ENCODE data around the gene SSNA1. TPM values are rescaled to one million over a fixed set of nuclear protein-coding genes. Genes with fewer than 3 reads are reported as not detected.

SSNA1 gene
- total and polyA plus RNA-seq, 12 donors: 13.2 to 138 (median 70.3) TPM

DNA sequence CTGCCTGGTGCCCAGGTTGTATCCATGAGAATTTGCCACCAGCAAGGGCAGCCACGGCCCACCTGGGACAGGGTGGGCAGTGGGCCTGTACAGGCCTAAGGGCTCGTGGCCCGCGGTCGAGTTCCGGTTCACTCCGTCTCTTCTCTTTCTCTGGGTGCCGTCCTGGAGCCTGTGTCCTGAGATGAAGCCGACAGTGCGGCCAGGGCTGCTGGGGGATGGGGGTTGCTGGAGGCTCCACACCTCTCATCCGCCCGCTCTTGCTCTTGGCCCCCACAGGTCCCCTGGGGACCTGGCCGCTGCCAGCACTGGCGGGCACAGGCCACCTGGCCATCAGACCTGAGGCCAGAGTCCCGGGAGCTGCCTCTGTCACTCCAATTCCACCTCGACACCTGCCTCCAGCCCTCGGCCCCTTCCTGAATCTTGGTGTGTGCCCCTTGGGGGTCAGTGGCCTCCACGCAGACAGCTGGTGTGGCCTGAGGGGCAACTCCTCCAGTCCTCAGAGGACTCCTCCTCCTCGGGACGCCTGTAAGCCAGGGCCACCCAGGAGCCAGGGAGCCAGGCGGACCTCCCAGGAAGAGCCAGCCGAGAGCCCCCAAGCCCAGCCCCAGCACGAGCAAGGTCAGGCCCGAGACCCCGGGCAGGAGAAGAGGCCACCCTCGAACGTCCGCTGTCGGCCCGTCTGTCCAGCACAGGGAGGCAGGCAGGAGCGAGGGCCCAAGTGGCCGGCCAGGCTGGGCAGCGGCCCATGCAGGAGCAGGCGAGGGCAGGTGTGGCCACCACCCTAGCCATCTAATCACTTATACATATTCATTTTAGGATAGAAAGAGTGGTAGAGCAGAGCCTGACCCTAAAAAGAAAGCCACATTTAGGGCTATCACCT, 23.9 kb upstream of the SSNA1 start:
- Histone ChIP-seq H3K36me3 (replicated peaks in 1 of 2) (no peaks in the 10 kb centered on the region), H3K9me3 (replicated peaks in 1 of 3) (no peaks in the 10 kb centered on the region), H3K27ac (no peak overlapping the region), H3K4me3 (no peak overlapping the region), H3K4me1 (replicated peaks in 1 of 2) (peaks cover 10 to 29% of the 10 kb centered on the region in 2 donors), H3K27me3 (peaks cover 95% of the 10 kb centered on the region)
- 51 to 60% (median 55%) methylated on average over 19 to 34 of the region's 34 CpGs for WGBS, 4 donors
- intact Hi-C loops (cut with DNase I): no loop called here
- no peak for TF ChIP-seq CTCF (IDR thresholded peaks at IDR 0.05)
- TF ChIP-seq POLR2A (IDR thresholded peaks at IDR 0.05): no peak
- DNase-seq: no peak

DNA sequence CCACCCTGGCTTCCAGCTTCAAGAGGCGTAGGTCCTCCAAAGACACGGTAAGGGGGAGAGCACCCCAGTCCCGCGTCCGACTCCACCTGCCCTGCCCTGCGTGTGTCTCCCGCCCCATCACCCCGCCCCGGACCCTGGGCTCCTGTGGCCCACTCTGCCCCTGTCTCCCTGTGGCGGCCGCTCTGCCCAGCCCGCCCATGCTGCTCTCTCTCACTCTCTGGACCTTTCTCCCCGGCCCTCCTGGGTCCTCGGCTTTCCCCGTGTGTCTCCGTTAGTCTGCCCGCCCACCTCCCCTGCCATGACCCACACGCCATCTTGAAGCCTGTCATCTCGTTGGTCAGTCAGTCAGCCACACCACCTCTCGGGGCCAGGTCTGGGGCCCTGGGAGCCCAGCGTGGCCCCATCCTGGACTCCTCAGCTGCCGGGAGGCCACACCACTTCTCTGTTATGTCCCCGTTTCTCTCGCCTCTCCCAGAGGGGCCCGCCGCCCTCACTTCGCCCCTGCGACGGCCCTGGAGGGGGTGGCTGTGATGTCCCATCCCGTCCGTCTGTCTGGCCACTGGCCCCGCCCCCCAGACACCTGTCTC, 23.1 kb upstream of the SSNA1 start:
- Histone ChIP-seq H3K4me1 (replicated peaks in 1 of 2) (peaks cover 10 to 30% of the 10 kb centered on the region in 2 donors), H3K4me3 (no peak overlapping the region), H3K9me3 (replicated peaks in 1 of 3) (no peaks in the 10 kb centered on the region), H3K27ac (no peak overlapping the region), H3K27me3 (peaks cover 95% of the 10 kb centered on the region), H3K36me3 (replicated peaks in 1 of 2) (no peaks in the 10 kb centered on the region)
- intact Hi-C loops (cut with DNase I): no loop called here
- no peak for DNase-seq
- WGBS, 4 donors: 67 to 73% (median 71%) methylated on average over 20 to 32 of the region's 32 CpGs
- TF ChIP-seq POLR2A (IDR thresholded peaks at IDR 0.05): no peak
- TF ChIP-seq CTCF (IDR thresholded peaks at IDR 0.05): no peak

DNA sequence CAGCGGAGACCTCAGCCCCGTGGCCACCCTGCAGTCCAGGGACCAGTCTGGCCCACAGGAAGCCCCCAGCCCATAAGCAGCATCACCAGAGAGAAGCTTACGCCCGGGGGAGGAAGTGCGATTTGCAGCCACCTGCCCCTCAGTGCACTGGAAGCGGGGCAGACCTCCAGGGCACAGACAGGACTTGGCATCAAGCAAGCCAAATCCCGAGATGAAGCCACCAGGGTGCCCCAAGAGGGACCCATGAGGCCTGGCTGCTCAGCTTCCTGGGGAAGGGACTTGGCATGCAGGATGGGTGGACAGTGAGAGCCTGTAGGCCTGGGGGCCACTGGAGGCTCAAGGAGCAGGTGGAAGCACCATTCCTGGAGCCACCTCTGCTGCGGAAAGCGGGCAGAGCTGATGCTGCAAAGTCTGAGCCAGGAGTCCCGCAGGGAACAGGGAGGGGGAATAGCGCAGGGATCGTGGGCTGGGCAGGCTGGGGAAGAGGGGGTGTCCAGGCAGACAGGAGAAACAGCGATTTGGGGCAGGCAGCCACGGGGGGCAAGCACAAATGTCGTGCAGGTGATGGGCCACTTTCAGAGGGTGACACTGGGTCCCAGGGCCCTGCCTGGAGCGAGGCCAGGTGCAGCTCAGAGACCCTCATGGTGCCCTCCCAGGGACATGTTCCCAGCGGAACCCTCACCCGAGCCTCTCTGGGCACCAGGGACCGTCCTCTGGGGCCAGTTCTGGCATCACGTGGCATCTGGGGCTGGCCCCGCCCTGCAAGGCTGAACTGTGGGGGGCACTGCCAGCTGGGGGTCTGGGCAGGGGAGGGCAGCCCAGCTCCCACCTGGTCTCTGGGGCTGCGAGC, 21.9 kb upstream of the SSNA1 start:
- Histone ChIP-seq H3K4me1 (replicated peaks in 1 of 2) (peaks cover 10 to 30% of the 10 kb centered on the region in 2 donors), H3K27me3 (peaks cover 96% of the 10 kb centered on the region), H3K27ac (no peak overlapping the region), H3K36me3 (replicated peaks in 1 of 2) (no peaks in the 10 kb centered on the region), H3K9me3 (replicated peaks in 1 of 3) (no peaks in the 10 kb centered on the region), H3K4me3 (no peak overlapping the region)
- no peak for DNase-seq
- no peak for TF ChIP-seq CTCF (IDR thresholded peaks at IDR 0.05)
- TF ChIP-seq POLR2A (IDR thresholded peaks at IDR 0.05): no peak
- 56 to 68% (median 63%) methylated on average over 5 to 22 of the region's 22 CpGs for WGBS, 4 donors
- intact Hi-C loops (cut with DNase I): no loop called here

GRCh38 chr9:137167277-137167746, 21.2 kb upstream of the SSNA1 start:
- H3K36me3 ChIP-seq (replicated peaks in 1 of 2): no peaks in the 10 kb centered on the region
- H3K9me3 ChIP-seq (replicated peaks in 1 of 3): no peaks in the 10 kb centered on the region
- no peak overlapping the region for H3K4me3 ChIP-seq
- peaks cover 10 to 30% of the 10 kb centered on the region in 2 donors for H3K4me1 ChIP-seq (replicated peaks in 1 of 2)
- TF ChIP-seq CTCF (IDR thresholded peaks at IDR 0.05) (no peak), POLR2A (IDR thresholded peaks at IDR 0.05) (no peak)
- peaks cover 97% of the 10 kb centered on the region for H3K27me3 ChIP-seq
- intact Hi-C loops (cut with DNase I): no loop called here
- H3K27ac ChIP-seq: no peak overlapping the region
- no peak for DNase-seq
- WGBS, 4 donors: 16 to 22% (median 21%) methylated on average over 1 to 44 of the region's 44 CpGs
